OCI-M2 (cell line): ENCODE measurements around the gene AGAP1.

ENCODE experiments used
- DNase-seq: peaks from one replicate; lab custom pipeline; 2025; ENCODE audit not compliant: unreplicated experiment; lab: John Stamatoyannopoulos, UW

The AGAP1 gene

DNA sequence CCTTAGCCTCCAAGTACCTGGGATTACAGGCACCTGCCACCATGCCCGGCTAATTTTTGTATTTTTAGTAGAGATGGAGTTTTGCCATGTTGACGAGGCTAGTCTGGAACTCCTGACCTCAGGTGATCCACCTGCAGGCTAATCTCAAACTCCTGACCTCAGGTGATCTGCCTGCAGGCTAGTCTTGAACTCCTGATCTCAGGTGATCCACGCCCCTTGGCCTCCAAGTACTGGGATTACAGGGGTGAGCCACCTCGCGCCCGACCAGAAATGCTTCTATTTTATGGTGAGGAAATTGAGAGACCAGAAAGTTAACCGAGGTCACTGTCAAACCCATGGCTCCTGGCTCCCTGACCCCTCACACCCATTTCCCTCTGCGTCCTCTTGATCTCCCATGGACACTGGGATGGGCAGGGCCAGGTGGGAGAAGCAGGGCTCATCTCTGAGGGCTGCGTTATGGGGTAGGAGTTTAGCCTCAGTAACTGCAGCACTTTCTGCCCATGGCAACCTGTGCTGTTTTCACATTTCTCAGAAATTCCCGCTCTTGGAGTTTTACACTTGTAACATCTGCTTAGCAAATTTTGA, 210.0 kb downstream of the AGAP1 start:
- no peak for DNase-seq

DNA sequence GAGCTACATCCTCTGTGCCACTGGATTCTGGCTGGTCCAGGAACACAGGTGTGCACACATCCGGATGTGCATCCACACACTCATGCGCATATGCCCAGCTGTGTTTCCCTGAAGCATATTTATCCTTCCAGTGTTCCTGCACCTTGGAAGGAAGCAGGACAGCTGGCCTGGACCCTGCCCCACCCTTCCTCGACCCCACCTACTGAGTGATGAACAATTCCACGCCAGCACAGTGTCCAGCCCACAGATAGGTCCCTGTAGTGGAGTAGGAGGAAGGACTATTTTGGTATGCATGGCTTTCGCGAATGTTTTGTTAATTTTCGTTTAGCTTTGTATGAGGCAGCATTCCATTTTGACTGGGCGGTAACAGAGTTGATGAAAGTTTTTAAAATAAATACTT, 211.5 kb downstream of the AGAP1 start:
- DNase-seq, result no peak

DNA sequence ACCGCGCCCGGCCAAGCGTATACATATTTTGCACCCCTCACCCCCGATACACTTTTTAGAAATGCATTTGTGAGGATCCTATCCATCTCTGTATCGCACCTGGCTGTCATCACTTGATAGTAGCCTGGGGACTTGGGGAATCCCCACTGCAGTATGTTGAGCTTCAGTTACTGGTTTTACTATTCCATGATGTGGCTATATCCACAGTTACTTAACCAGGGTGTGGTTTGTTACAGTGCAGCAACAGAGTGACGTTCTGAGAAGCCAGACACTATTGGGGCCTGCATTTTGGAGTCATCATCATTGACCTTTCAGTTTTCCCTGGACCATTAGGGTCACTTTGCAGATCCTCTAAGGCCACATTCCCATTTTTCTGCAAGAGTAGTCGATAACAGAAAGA, 212.7 kb downstream of the AGAP1 start:
- DNase-seq, result no peak

DNA sequence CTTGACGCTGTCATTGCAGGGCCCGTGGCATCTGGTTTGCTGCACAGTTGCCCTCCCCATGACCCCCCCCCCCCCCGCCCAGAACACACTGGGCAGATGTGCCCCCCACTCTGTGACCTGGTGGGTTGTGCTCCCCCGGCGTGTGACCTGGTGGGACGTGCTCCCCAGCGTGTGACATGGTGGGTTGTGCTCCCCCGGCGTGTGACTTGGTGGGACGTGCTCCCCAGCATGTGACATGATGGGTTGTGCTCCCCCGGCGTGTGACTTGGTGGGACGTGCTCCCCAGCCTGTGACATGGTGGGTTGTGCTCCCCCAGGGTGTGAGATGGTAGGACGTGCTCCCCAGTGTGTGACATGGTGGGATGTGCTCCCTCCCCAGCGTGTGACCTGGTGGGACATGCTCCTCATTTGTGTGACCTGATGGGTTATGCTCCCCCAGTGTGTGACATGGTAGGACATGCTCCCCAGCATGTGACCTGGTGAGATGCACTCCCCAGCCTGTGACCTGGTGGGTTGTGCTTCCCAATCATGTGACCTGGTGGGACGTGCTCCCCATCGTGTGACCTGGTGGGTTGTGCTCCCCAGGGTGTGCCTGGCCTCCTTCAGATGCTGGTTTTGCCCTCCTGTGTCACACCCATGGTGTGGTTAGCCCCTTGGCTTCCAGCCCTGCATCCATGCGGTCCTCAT, 213.7 kb downstream of the AGAP1 start:
- DNase-seq, result no peak

DNA sequence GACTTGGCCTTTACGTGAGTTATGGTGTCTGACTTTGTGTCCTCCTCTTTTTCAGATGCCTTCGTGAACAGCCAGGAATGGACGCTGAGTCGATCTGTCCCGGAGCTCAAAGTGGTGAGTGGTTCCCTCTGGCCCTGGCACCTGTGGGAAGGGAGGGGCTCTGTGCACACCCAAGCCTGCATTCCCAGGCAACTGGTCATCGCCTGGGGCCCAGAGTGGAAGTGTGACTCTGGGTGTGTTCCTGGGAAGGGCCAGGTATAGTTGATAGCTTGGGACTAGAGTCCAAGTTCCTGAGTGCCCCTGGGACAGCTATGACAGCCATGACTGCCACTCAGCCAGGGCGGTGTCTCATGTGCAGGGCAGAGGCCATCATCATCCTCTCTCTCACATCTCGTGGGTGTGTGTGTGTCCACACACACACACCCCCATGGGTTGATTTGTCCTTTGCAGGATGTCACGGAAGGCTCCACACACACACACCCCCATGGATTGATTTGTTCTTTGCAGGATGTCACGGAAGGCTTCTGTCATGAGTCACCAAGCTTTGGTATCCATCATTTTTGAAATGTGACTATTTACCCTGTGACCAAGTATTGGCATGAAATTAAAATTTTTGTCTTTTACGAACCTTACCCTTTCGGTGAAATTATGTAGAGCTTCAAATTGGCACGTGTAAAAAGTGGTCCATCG, 215.4 kb downstream of the AGAP1 start:
- no peak for DNase-seq

DNA sequence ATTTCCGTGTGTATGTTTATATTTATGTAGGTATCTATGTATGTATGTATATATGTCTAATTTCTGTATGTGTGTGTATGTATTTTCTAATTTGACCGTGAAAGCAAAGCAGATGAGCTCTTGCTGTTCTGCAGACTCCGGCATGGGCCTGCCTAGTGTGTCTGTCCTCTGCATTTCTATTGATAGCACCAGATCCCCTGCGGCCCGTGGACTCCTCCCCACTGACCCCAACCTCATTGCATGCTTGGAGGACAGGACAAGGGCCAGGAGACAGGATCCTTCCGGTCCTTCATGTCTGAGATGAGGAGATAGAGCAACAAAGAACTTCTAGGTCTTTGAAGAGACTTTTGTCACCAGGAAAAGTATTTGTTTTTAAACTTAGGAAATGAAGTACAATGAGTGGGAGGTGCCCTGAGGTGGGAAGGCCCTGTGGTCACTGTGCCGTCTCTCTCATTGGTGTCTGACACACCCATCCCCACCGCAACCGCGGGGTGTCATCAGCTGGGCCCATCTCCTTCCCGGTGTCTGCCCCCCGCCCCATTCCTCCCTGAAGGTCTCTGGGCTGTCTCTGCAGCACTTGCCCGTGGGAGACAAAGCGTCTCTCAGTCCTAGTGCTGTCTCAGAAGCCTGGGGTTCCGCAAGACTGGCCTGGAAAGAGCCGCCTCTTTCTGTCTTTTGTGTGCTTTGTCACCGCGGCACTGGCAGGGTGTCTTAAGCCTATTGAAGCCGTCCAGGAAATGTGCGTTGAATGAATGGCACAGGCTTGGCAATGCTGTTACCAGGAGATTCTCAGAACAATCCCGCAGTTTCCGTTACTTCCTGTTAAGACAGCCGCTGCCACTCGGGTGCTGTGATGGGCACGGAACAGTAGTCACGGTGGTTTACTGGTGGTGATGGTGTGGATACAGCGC, 216.4 kb downstream of the AGAP1 start:
- no peak for DNase-seq

DNA sequence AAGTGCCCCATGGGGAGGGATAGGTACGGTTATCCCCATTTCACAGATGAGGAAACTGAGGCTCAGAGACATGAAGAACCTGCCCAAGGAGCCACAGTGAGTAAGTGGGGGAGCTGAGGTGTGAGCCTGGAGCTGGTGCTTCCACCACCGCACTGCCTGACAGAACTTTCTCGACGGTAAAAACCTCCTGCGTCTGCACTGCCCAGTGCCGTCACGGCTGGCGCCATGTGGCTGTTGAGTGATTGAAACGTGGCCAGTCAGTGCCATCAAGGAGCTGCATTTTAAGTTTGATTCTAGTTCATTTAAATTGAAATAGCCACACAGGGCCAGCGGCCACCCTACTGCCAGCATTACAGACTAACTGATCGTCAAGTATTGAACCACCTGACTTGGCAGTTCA, 217.1 kb downstream of the AGAP1 start:
- DNase-seq, result no peak

DNA sequence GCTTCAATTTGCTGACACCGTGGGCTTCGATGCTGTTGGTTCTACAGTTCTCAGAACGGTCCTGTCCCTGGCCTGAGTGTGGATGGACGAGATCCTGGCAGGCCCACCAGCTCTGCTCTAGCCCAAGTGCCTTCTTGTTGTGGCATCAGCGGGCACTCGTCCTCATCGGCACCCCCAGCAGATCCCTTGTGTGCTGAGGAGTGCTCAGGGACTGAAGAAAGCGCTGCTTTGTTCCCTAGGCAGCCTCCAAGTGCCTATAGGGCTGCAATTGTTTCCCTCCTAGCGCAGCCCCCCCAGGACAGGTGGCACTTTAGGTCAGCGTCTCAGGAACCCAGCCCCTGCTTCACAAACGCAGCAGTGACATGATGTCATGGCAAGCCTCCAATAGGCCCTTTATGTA, 217.7 kb downstream of the AGAP1 start:
- DNase-seq, result no peak

DNA sequence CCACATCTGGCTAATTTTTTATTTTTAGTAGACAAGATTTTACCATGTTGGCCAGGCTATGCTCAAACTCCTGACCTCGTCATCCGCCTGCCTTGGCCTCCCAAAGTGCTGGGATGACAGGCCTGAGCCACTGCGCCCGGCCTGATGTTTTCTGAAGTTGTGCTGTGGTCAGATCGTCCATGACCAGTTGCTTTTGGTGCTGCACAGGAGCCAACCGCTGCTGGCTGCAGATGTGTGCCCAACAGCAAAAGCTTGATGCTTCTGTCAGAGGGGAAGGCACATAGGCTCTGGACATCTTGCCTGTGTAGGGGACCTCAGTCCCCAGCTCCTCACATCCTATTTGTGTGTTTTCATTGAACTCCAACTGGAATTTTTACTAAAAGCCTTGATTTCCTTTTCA, 218.3 kb downstream of the AGAP1 start:
- no peak for DNase-seq

DNA sequence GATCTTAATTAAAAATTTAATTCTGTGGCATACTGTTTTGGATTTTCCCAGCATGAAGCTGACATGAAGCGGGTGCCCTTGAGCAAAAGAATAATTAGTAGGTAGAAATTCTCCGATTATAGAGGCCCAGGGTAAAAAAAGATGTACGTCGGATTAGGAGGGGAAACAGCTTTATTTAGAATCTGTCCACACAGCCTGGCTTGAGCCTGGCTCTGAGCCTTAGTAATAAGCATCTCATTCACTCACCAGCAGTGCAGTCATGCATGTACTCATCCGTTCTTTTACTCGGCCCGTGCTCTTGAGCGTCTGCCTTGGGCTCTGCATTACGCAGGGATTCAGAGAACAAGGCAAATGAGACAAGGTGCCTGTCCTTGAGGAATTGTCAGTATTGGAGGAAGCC, 219.3 kb downstream of the AGAP1 start:
- no peak for DNase-seq

DNA sequence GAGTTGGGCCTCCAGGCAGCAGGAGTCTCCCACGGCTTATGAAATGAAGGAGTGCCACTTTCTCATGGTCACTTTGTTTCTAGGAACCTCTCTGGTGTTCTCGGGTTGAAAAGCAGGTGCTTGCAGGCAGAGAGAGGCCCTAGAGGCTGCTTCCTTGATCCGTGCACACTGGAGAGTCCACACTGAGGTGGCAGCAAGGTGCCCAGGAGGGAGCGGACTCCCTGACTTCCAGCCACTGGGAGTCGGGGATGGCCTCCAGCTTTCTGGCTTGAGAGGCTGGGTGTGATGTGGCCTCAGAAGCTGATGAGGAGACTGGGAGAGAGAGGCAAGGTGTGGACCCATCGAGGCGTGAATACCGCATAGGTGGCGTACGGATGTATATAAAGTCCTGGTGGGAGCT, 221.8 kb downstream of the AGAP1 start:
- DNase-seq, result no peak

DNA sequence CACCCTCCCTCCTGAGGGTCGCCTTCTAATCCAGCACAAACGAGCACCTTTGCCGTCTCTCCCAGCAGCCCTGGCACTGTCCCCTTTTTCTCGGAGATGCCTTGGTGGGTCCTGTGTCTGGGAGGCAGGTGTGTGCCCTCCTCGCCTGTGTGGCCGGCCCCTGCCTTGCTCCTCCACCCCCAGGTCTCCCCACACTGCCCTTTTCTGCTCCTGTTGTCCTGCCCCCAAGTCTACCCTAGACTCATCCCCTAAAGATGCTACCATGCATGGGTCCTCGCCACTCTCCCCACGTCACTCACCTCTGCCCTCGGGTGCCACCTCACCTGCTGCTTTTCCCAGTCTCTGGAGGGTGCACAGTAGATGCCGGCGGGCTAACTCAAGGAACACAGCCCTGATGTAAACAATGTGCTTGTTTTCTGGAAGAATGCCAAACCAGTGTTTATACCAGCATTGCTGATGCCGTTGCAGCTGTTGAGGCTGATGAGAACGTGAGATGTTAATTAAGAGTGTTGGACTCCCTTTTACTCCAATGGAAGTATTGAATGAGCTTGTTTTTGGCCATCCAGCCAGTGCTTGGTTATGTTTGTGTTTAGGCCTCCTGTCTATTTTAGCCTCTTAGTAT, 223.1 kb downstream of the AGAP1 start:
- DNase-seq, result no peak

DNA sequence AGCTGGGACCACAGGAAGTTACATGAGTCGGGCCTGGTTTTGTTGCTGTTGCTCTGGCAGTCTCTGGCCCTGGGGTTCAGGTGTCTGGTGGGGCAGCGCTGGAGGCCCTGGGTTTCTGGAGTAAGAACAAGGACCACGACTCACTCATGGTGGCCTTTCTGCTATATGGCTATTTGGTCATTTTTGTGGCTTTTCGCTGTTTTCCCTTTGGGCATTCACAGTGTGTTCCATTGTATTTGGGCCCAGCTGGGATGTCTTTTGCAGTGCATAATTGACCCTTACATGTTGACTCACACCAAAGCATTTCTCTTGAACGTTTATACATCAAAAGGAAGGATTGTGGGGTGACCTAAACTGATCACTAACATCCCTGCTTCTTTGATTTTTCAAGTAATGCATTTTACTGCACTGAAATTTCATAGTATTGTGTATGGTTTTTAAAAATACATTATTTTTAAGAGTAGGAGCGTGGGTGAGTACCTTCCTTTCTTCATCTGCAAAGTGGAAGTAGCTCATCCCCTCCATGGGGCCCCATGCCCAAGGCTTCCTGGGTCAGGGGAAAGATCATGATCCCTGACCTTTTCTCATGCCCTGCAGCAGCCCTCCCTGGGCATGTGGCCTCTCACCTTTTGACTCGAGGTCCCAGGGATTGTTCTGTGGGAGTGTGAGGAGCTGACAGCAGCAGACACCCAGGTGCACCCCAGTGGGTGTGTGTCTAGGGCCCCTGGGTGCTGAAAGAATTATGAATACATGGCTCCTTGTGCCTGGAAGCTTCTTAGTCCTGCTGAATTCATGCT, 225.5 kb downstream of the AGAP1 start:
- no peak for DNase-seq

DNA sequence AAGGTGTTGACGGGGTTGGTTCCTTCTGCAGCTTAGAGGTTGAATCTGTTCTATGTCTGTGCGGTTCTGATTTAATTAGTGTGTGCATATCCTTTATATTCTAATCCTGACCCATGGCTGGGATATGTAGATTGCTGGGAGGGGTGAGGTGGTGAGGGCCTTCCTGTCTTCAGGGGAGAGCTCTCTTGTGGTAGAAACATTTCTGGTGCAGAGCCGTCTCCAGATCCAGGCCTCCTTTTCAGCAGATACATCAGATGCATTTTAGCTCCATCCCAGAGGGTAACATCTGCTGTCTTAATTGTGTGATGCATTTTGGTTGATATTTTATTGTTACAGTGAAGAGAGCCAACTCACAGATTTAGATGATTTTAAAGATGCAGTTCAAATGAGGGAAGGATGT, 227.8 kb downstream of the AGAP1 start:
- DNase-seq, result no peak

DNA sequence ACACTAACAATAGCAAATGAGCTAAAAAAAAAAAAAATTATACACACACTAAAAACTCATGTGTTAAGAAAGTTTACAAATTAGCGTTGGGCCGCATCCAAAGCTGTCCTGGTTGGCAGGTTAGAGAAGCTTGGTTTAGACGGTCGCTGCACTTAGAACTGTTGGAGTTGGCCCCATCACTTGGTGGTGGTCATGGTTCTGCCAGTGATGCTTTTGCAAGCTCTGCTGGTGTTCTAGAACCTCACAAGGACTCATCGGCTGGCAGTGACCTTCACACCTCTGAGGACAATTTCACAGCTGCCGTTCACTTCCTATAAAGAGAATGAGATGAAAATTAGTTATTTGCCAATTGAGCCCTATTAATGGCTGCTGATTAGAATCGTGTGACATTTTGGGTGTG, 229.0 kb downstream of the AGAP1 start:
- no peak for DNase-seq

DNA sequence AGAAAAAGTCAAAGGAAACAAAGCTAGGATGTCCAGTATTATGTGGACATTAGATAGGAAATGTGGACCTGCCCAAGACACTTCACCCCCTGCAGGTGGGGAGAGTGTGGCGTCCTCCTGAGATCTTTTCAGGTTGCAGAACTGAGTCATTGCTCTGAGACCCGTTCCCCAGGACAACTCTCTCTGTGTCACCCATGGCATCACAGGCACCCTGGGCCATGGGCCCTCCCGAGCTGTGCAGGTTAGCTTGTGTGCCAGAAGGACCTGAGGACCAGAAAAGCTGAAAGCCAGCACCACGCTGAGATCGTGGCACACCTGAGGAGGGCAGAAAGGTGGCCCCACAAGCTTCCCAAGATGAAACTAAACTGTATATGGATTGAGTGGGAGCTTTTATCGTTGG, 229.5 kb downstream of the AGAP1 start:
- DNase-seq, result no peak

DNA sequence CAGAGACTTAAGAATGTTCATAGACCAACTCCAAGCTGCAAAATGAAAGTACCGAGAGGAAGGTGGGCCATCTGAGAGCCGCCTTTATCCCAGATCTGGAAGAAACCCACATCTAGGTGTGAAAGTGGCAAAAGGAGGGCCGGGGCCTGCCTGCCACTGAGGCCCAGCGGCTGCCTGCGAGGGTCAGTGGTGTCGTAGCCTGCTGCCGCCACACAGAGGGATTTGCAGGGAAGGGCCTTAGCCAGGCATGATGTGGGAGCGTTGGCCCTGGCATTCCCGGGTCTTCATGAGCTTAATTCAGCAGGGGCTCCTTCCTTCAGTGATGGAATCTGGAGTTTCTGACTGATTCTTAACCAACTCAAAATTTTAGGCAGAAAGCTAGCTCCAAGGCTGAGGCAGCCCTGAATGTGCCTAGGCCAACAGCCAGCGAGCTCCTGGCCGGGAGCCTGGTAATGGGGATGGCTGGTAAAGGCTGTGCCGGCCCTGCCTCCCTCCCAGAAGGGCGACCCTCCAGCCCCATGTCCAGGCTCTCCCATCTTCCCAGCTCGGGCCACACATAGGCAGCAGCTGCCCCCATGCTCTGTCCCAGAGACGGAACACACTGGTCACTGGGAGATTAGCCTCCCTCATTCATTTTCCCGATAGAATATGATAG, 230.1 kb downstream of the AGAP1 start:
- DNase-seq, result no peak

DNA sequence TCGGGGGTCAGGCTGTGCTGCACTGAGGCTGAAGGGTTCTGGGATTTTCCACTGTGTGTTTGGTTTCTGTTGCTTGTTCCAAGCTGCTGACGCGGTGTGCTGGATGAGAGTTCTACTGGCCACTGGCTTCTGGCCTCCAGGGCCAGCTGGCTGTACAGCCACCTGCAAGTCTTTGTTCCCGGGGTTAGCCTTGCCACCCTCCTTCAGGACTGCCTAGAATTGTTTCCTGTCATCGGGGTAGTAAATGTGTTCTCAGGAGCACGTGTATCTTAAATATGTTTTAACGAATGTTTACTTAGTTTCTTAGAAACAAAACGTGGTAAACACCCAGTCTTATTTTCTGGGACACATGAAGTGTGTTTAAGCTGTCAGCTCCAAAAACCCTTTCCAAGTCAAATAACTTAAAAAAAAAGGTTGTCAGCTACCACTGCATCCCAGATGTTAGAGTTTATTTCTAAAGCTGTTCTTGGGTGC, 231.2 kb downstream of the AGAP1 start:
- no peak for DNase-seq

DNA sequence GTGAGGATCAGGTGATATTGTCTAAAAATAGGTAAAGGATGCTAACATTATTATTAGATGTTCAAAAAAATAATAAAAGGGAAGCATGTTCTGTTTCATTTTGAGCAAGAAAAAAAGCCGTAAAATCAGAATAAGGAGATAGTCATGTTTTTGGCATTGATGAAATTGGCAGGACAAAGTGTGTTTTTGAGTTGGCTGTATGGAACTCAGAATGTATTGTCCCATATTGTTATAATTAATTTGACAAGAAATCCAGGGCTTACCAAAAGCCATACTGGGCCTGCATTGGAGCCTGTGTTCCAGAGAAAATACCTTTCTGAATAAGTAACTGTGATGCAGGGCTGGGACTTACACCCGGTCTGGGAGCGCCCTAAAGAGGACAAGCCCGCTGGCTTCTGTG, 232.0 kb downstream of the AGAP1 start:
- no peak for DNase-seq

DNA sequence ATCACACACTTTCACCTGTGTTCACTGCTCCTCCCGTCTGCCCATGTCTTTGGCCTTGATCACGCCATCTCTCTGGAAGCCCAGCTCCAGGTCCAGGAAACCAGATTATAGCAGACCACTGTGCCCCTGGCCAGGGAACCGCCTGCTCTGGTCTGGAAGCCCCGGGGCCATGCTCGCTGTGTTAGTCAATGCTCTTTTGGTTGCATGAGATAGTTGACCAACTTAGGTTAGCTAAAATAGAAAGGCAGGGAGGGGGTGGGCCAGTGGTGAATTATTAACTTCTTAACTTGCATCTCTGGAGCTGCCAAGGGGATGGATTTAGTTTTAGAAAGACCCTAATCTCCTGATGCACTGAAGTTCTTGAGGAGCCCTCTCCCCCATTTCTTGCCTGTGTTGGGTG, 232.7 kb downstream of the AGAP1 start:
- no peak for DNase-seq
